Gastrocnemius medialis (tissue), 4 donors: ENCODE results near the gene GSPT1.

Source experiments
- POLR2A ChIP-seq, 2 donors: fragments of 450-650 bp; IDR thresholded peaks; one replicate each; pipeline ENCODE4 v1.6.1; 2017; ENCODE audit warnings: antibody characterized with exemption in 2 of 2, mild to moderate bottlenecking in 2 of 2, moderate library complexity in 2 of 2
- TF ChIP-seq, protein P1 (sequence below), 5 experiments: fragments of 450-650 bp in 3 of 5; fragments of 200-600 bp in 2 of 5; sonication (generic) in 2 of 5; IDR thresholded peaks in 4 of 5; conservative IDR thresholded peaks in 1 of 5; 1 replicate in 4 of 5; 2 replicates in 1 of 5; pipeline ENCODE4 v1.5.1; 2016 to 2019; ENCODE audit warnings: antibody characterized with exemption in 5 of 5, mild to moderate bottlenecking in 3 of 5, moderate library complexity in 3 of 5

GRCh38 chr16:11828696-11829095, 87.1 kb downstream of the GSPT1 start:
- TF ChIP-seq, protein P1, sequence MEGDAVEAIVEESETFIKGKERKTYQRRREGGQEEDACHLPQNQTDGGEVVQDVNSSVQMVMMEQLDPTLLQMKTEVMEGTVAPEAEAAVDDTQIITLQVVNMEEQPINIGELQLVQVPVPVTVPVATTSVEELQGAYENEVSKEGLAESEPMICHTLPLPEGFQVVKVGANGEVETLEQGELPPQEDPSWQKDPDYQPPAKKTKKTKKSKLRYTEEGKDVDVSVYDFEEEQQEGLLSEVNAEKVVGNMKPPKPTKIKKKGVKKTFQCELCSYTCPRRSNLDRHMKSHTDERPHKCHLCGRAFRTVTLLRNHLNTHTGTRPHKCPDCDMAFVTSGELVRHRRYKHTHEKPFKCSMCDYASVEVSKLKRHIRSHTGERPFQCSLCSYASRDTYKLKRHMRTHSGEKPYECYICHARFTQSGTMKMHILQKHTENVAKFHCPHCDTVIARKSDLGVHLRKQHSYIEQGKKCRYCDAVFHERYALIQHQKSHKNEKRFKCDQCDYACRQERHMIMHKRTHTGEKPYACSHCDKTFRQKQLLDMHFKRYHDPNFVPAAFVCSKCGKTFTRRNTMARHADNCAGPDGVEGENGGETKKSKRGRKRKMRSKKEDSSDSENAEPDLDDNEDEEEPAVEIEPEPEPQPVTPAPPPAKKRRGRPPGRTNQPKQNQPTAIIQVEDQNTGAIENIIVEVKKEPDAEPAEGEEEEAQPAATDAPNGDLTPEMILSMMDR (IDR thresholded peaks at IDR 0.05 in 4 of 5, conservative IDR thresholded peaks at IDR 0.05 in 1 of 5): no peak
- no peak for TF ChIP-seq POLR2A (IDR thresholded peaks at IDR 0.05)
